MM.1S (cell line): ENCODE measurements around the gene SCPEP1.

Experiments
- CTCF ChIP-seq: fragments of 300-600 bp; sonication (generic); IDR thresholded peaks from 2 replicates; pipeline ENCODE4 v1.5.1; 2016; ENCODE audit warnings: antibody characterized with exemption, low read length, mixed read lengths
- EZH2 ChIP-seq: fragments of 300-600 bp; sonication (generic); optimal IDR thresholded peaks from 2 replicates; pipeline ENCODE3; 2017; ENCODE audit warnings: low read depth, mild to moderate bottlenecking, antibody characterized with exemption, low read length, mixed read lengths
- EZH2phosphoT487 ChIP-seq: fragments of 300-600 bp; sonication (generic); IDR thresholded peaks from 2 replicates; pipeline ENCODE4 v1.6.1; 2018; ENCODE audit warnings: antibody characterized with exemption, low read length

GRCh38 chr17:56930739-56931337, 47.1 kb upstream of the SCPEP1 start:
- no peak for TF ChIP-seq CTCF
- no peak for TF ChIP-seq EZH2phosphoT487
- no peak for TF ChIP-seq EZH2
